HL-60/S4 treated with phorbol 12-myristate 13-acetate at 8.2 ng/mL for 4 days and 3 days (cell line): ENCODE data around the gene RBL2.
"Not testable (repeated sequence)": the region's sequence is repeated elsewhere in the genome, so short reads cannot be mapped to it uniquely, and the experiment has no call there.

Experiments used
- in situ Hi-C: fragments of 300-500 bp; cut with MboI; formaldehyde crosslinking; loops from 2 replicates; pipeline ENCODE4 v1.15.0; 2022; ENCODE audit warnings: low sequenced_read_pairs

RBL2 gene

DNA sequence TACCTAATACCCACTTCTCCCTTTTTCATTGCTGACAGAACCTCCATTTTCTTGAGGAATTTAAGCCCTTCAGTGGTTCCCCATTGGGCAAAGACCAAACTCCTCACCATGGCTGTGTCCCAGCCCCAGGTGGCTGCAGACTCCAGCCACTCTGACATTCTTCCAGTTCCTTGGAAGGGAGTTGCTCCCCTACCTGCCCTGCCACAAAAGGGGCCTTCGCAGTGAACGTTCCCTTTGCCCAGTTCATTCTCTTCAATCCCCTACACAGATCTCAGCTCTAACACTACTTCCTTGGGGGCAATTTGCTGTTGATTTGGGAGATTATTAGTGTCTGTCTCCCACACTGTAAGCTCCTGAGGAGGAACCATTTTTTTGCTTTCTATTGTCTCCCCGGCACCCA is 72.0 kb downstream of the RBL2 start:
- in situ Hi-C loops = no loop called here

GRCh38 chr16:53507464-53508179 is 73.4 kb downstream of the RBL2 start:
- in situ Hi-C loops = no loop called here

- in situ Hi-C loops = no loop called here
These were observed 75.8 kb downstream of the RBL2 start for GRCh38 chr16:53509906-53510703.

GRCh38 chr16:53510704-53511070 is 76.4 kb downstream of the RBL2 start:
- in situ Hi-C loops = no loop called here

GRCh38 chr16:53511084-53511402 is 76.8 kb downstream of the RBL2 start:
- in situ Hi-C loops = no loop called here

- in situ Hi-C loops = no loop called here
These were observed 77.4 kb downstream of the RBL2 start for GRCh38 chr16:53511403-53512280.

- in situ Hi-C loops = not testable (repeated sequence)
These were observed 78.5 kb downstream of the RBL2 start for GRCh38 chr16:53512795-53513194.

- in situ Hi-C loops = no loop called here
These were observed 81.0 kb downstream of the RBL2 start for GRCh38 chr16:53515259-53515658.

- in situ Hi-C loops = no loop called here
These were observed 81.5 kb downstream of the RBL2 start for GRCh38 chr16:53515811-53516210.

GRCh38 chr16:53517851-53518250 is 83.6 kb downstream of the RBL2 start:
- in situ Hi-C loops = no loop called here

DNA sequence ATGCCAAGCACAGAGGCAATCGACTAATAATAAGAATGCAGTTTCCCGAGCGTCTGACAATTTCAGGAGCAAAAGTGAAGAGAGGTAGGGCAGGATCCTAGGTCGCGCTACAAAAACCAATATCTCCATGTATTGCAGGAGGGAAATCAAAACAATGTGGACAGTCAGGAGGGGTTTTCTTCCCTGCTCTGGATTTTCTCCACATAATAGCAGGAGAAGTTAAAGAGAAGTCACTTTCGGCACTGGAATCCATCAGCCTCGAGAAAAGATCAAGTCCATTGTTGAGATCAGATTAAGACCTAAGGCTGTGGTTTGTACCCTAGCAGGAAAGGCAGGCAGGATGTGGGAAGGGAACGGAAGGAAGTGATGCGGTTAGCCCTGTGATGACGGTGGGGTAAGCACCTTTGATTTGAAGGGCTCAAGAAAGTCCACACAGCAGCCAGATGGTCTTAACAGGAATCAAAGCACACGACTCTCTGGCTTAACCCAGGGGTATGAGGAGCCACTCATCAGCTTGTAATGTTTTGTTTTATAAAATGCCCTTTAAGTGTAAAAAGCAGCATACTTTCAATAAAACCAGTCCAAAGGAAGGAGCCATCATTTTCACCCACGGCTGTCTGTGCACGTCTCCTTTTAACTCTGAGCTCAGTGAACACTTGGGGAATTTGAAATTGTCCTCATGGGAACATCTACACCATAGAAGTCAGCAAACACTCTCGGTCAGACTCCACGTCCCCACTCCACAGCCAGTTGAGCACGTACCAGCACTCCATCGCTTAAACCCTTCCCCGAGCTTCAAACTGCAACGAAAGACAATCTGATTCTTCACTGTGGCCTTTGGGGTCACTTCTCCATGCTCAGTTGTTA is 84.5 kb downstream of the RBL2 start:
- in situ Hi-C loops = no loop called here

GRCh38 chr16:53519417-53520091 is 85.3 kb downstream of the RBL2 start:
- in situ Hi-C loops = no loop called here

GRCh38 chr16:53523126-53523804 is 89.0 kb downstream of the RBL2 start:
- in situ Hi-C loops = no loop called here

- in situ Hi-C loops = no loop called here
These were observed 89.8 kb downstream of the RBL2 start for GRCh38 chr16:53523971-53524548.

DNA sequence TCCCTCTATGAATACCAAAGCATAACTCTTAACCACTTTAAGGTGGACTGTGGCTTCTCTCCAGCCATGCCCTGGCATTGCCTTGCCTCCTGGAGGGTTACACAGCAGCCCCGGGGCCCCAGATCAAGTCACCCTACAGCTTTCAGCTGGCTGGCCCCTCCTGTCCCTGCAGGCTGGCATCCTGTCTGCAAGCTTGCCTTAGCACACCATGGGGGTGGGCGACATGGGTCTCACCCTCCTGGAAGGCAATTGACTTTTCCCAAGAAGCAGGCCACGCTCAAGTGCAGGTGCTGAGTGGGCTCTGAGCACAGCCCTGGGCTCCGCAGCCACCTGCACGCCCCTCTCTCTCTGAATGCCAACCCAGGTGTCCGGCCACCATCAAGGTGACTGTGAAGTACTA is 94.5 kb downstream of the RBL2 start:
- in situ Hi-C loops = no loop called here

DNA sequence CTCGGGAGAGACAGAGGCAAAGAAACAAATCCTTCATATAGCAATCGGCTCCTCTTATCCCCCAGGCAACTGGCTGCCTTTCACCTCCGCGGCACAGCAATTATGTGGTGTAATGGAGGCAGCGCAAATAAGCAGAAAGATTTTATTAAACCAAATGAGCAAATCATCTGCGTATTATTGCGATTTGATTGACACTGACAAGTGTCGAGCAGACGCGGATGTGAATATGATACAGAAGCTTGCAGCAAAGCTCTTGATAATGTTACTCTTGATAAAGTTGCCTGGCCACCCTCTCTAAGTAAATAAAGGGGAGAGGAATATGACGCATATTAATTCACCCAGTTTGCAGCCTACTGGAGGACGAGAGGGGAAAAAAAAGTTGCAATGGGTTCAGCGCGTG is 95.2 kb downstream of the RBL2 start:
- in situ Hi-C loops = no loop called here

DNA sequence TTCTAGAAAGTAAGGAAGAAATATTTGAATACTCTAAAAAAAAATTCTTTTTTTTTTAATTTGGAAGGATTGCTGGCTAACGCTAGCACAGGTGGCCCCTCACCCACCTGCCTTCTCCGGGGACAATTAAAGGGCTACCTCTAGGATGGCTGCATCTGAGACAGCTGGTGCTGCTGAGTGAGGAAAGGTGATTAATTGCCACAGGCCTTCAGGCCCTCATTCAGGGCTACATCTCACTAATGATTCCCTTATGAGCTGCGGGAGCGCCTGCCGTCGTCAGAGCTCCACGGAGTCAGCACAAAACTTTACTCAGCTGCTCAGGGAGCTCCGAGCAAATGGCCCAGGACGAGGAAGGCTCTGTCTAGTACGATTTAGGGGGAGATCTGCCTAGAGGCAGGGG is 95.8 kb downstream of the RBL2 start:
- in situ Hi-C loops = no loop called here

- in situ Hi-C loops = no loop called here
These were observed 96.5 kb downstream of the RBL2 start for GRCh38 chr16:53530741-53531140.

DNA sequence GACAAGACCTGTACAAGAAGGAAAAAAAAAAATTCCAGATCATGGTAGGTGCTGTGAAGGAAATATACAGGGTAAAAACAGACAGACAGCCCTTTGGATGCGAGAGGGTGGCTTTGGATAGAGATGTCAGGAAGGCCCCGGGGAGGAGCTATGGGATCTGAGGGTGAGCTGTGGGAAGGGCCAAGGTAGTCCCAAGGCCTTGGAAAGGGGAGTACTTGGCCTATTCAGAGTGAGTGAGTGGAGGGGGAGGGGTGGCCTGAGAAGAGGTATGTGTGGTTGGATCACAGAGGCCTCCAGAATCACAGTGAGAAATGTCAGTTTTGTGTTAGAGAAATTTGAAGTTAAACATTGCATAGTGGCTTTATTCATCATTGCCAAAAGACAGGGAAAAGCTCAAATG is 99.9 kb downstream of the RBL2 start:
- in situ Hi-C loops = no loop called here
